Germinal center (tissue), 1 donor: ENCODE data around the gene KRT78.
"Not testable (repeated sequence)": the region's sequence is repeated elsewhere in the genome, so short reads cannot be mapped to it uniquely, and the experiment has no call there.

ENCODE experiments used
- DNase-seq: peaks from one replicate; pipeline ENCODE4 v3.0.0; 2012; ENCODE audit warnings: mixed read lengths, low spot score

Gene KRT78

GRCh38 chr12:52871291-52872039, 22.7 kb upstream of the KRT78 start:
- no peak for DNase-seq

- DNase-seq = peak; percentile 85
These were observed 21.8 kb upstream of the KRT78 start for GRCh38 chr12:52870361-52871290.

DNA sequence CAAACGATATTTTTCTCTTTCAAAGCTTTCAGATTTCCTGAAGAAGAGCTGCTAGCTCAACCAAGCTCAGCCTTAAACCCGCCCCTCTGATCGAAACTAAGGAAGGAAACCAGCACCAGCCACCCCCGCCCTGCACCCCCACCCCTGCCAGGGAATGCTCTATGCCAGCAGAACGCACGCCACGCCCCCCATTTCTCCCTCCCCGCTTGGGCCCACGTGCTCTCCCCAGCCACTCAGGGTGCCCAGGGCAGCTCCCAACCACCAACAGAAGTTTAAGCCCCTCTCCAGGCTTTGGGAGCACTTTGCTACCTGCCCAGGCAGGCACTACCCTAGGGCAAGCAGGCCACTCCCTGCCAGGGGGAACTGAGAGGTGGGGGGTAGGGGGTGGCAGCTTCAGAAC, 18.8 kb upstream of the KRT78 start:
- no peak for DNase-seq

DNA sequence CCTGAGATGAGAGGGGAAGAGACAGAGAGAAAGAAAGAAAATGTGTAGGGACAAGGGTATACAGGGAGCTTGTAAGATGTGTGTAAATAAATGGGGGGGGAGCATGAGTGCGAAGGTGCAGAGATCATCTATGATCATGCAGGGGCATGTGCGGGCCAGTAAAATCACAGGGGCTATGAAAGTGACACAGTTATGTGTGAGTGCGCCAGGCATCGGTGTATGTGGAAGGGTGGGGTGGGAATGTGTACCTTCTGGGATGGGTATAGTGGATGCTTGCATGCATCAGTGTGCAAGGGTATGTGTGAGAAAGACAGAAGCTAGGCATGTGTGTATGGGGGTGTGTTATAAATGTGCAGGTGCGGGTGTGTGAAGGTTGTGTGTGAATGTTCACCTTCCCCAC, 18.4 kb upstream of the KRT78 start:
- no peak for DNase-seq

DNA sequence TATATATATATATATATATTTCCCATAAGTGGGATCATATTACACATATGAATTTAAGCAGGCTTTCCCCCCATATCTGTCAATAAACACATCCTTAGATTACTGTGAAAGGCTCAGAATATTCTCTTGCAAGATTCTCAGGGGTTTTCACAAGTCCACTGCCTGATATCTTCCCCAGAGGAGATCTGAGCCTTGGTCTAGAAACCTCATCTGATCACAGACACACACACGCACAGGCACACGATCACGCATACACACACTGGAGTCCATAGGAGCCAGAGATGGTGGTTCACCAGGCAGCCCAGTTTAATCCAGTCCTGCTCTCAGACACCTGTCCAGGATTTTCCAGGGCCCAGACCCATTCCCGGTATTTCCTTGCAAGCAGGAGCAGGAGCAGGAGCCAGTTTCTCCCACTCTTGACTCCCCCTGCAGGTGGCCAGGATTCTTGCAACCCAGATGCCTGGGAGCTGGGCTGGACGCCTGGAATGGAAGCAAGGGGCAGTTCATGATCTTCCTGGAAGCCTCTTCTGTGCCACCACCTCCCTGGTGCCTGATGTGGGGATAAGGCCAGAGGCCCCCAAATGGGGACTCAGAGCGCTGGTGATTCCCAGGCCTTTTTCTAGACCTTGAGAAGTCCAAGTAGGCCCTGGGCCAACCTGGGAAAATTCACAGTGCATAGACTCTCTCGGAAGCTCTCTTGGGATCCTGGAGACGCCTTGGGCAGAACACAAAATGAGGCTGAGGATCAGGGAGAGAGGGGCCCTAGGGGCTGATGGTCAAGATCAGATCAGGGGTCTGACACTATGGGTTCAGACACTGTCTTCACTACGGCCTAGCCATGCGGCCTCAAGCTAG, 16.5 kb upstream of the KRT78 start:
- DNase-seq = peak; percentile 36

DNA sequence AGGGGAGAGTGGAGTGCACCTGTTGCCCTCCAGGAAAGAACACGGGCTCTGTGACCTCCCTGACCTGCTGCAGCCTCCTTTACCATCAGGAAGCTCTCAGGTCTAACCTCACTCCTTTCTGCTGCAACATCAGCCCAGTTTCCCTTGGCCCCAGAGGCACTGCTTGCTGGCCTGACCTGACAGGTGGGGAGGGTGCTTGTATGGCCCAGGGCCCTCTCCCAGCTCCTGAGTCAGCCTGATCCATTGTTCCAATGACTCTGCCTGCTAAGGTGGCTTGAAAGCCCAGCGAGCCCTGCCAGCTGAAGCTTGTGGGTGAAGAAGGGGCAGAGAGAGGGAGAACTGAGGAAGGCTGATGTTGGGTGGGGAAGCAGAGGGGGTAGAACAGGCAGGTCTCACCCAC, 13.2 kb upstream of the KRT78 start:
- no peak for DNase-seq

GRCh38 chr12:52861511-52861910, 12.7 kb upstream of the KRT78 start:
- no peak for DNase-seq

GRCh38 chr12:52860102-52860823, 11.5 kb upstream of the KRT78 start:
- no peak for DNase-seq

GRCh38 chr12:52857500-52857899, 8.7 kb upstream of the KRT78 start:
- no peak for DNase-seq

DNA sequence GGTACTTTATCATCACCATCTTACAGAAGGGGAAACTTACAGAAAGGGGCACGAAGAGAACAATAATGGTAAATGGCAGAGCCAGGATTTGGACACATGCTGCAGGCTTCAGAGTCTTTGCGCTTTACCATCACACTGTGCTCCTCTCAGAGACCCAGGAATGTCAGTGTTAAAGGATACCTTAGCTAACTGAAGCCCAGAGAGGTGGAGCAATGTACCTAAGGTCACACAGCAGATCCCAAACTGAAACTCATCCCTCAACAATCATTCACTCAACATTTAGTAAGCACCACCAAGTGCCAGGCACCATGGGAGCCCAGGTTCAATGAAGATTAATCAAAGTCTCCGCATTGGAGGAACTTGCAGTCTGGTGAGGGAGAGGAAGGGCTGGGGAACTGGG, 8.0 kb upstream of the KRT78 start:
- DNase-seq = no peak

- DNase-seq = not testable (repeated sequence)
These were observed 7.3 kb upstream of the KRT78 start for GRCh38 chr12:52856077-52856476.

GRCh38 chr12:52851787-52852186, 3.0 kb upstream of the KRT78 start:
- no peak for DNase-seq

GRCh38 chr12:52850681-52851080, 1.9 kb upstream of the KRT78 start:
- DNase-seq = no peak

DNA sequence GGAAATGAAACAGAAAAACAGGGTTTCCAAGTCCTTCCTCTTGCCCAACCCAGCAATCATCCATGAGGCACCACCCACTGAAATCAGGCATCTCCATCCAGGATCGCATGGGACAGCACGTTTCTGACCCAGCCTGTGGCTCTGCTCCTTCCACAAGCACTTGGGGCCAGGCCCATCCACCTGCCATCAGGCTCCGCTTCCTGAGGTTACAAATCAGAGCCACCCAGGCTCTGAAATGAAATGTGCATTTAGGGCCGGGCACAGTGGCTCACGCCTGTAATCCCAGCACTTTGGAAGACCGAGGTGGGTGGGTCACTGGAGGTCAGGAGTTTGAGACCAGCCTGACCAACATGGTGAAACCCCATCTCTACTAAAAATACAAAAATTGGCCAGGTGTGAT, 717 bp upstream of the KRT78 start:
- DNase-seq = no peak

DNA sequence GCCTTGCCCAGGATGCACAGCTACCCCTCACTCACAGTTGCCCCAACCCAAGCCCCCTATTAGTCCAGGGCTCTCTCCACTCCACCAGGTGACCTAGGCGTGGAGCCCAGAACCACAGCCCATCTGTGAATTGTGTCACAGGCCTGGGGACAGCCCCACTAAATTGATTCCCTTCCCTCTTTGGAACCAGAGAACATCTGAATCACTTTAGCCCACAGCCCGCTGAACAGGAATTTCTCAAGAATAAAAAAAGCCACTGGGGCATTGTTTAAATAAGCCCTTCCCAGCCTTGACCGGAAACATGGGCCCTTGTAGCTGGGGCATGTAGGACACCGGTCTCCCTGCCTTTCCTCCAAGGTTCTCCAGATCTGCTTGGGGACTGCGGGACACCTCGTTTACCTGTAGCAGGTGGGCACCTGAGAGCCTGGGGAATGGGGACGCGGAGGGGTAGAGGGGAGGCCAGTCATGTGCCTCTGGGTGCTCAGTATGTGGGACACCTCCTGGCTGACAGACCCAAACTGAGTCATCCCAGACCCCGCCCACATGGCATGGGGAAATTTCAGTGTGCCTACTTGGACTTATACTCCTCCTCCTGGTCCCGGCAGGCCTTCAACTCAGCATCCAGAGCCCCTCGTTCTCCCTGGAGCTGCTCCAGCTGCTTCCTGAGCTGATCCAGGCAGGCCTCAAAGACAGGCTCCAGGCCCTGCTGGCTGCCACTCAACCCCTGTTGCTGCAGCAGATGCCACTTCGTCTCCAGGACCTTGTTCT, 1.3 kb downstream of the KRT78 start:
- no peak for DNase-seq

GRCh38 chr12:52846356-52846970, 2.3 kb downstream of the KRT78 start:
- DNase-seq = no peak

- DNase-seq = no peak
These were observed 2.8 kb downstream of the KRT78 start for GRCh38 chr12:52845946-52846345.

DNA sequence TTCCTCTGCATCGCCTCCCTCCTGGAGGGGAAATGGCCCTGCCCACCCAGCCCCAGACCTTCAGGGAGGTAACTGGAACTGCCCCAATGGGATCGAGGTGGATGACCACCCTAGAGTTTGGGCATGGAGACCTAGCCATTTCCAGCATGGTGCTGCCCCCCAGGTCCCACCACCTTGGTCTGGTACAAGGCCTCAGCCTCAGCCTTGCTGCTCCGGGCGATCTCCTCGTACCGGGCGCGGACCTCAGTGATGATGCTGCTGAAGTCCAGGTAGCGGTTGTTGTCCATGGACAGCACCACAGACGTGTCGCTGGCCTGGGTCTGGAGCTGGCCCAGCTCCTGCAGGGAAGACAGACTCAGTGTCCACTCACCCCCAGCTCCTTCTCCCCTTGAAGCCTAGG, 4.4 kb downstream of the KRT78 start:
- DNase-seq = no peak

DNA sequence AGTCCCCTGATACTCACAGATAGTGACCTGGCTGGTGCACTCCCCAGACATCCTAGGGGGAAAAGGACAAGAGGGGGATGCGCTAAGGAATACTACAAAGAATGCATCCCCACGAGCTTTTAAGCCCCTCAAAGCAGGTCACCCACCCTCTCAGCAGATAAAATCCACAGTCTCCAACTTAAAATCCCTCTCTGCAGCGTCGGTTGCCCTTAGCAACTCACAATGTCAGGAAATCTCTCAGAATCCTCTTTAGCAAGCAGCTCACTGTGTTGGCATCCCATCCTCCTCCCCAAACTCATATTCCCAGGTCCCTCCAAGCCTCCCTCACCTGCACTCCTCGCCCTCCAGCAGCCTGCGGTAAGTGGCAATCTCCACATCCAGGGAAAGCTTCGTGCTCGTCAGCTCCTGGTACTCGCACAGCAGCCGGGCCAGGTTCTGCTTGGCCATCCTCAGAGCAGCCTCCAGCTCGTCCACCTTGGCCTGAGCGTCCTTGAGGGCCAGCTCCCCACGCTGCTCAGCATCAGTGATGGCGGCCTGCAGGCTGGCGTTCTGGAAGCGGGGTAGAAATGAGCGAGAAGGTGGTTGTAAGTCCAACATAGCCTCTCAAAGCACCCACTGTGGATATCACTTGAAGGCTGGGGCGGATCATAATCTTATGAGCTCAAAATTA, 9.2 kb downstream of the KRT78 start:
- DNase-seq = no peak
